A549 (cell line): ENCODE results near the gene FOLR3. TPM values are rescaled to one million over a fixed set of nuclear protein-coding genes. Genes with fewer than 3 reads are reported as not detected.

ENCODE experiments used
- ATAC-seq, 2 experiments: fragments of 200-7000 bp in 1 of 2; fragments of >200 bp in 1 of 2; cut with Nextera tagmentation in 1 of 2; cut with Tn5 transposase in 1 of 2; 3 replicates each; pipeline versions ENCODE4 v1.8.0 to v1.9.1; 2018 to 2020; ENCODE audit warnings: mild to moderate bottlenecking in 1 of 2, moderate library complexity in 1 of 2
- CTCF ChIA-PET: fragments of 300-600 bp; sonication (Branson Sonifier 250); formaldehyde crosslinking; extraction: SDS; loops from one replicate; lab custom pipeline; 2021; ENCODE audit warnings: antibody characterized with exemption, inconsistent platforms; lab: Yijun Ruan, JAX
- POLR2A ChIA-PET: fragments of 350-600 bp; formaldehyde crosslinking; extraction: SDS; loops from one replicate; lab custom pipeline; 2021; ENCODE audit warnings: antibody characterized with exemption, inconsistent platforms; lab: Yijun Ruan, JAX
- DNase-seq, 2 experiments: peaks; one replicate each; pipeline versions ENCODE4 v3.0.0 to v3.0.0-alpha.2; 2011 to 2016; ENCODE audit warnings: low read depth in 1 of 2, low spot score in 1 of 2
- FAIRE-seq: peaks from 2 replicates; lab custom pipeline; 2011; peaks lifted over from hg19 to GRCh38; lab: Jason Lieb, UNC
- H3K27ac ChIP-seq, 2 experiments: fragments of >200 bp; sonication (Bioruptor Twin); formaldehyde crosslinking; 3 replicates each; pipeline ENCODE4 v1.5.1; 2016 to 2017
- H3K4me1 ChIP-seq: fragments of >200 bp; sonication (Bioruptor Twin); formaldehyde crosslinking; 3 replicates; pipeline ENCODE4 v1.6.1; 2016
- H3K4me2 ChIP-seq: fragments of >200 bp; sonication (Bioruptor Twin); formaldehyde crosslinking; 3 replicates; pipeline ENCODE4 v1.6.1; 2016
- H3K4me3 ChIP-seq: fragments of >200 bp; sonication (Bioruptor Twin); formaldehyde crosslinking; 3 replicates; pipeline ENCODE4 v1.5.1; 2016
- H3K9me3 ChIP-seq: fragments of >200 bp; sonication (Bioruptor Twin); formaldehyde crosslinking; 3 replicates; pipeline ENCODE4 v1.6.1; 2016
- ATOH8 ChIP-seq: fragments of 250-450 bp; sonication (Bioruptor Pico); IDR thresholded peaks from 2 replicates; pipeline ENCODE4 v1.5.0; 2020; ENCODE audit warnings: low read depth, mild to moderate bottlenecking, moderate library complexity
- BCL3 ChIP-seq: fragments of >200 bp; sonication (Bioruptor Twin); formaldehyde crosslinking; IDR thresholded peaks from 3 replicates; pipeline ENCODE4 v1.6.1; 2016
- BHLHE40 ChIP-seq: IDR thresholded peaks from 2 replicates; pipeline ENCODE4 v1.6.1; 2012; ENCODE audit warnings: low read depth, low read length, inconsistent platforms
- CBX2 ChIP-seq: fragments of 200-600 bp; sonication (generic); IDR thresholded peaks from 2 replicates; pipeline ENCODE4 v1.6.1; 2016; ENCODE audit warnings: low read depth, mild to moderate bottlenecking, borderline replicate concordance
- E2F6 ChIP-seq: IDR thresholded peaks from 2 replicates; pipeline ENCODE4 v1.6.1; 2012; ENCODE audit warnings: low read depth, borderline replicate concordance
- EHMT2 ChIP-seq: fragments of 200-600 bp; sonication (generic); IDR thresholded peaks from 2 replicates; pipeline ENCODE4 v1.6.1; 2016; ENCODE audit warnings: antibody characterized with exemption, low read depth, mild to moderate bottlenecking, moderate library complexity
- ELK1 ChIP-seq: fragments of 150-350 bp; IDR thresholded peaks from 2 replicates; pipeline ENCODE4 v1.6.1; 2014; ENCODE audit warnings: low read depth, mild to moderate bottlenecking, low read length
- FOSB ChIP-seq: fragments of 250-450 bp; sonication (Bioruptor Pico); IDR thresholded peaks from 2 replicates; pipeline ENCODE4 v1.5.0; 2020; ENCODE audit warnings: mild to moderate bottlenecking, moderate library complexity
- GATA3 ChIP-seq: IDR thresholded peaks from 2 replicates; pipeline ENCODE4 v1.6.1; 2012; ENCODE audit warnings: borderline replicate concordance
- HOXB13 ChIP-seq: fragments of 250-450 bp; sonication (Bioruptor Pico); IDR thresholded peaks from 2 replicates; pipeline ENCODE4 v1.5.0; 2020; ENCODE audit warnings: low read depth, mild to moderate bottlenecking, moderate library complexity
- KDM1A ChIP-seq: fragments of 200-600 bp; sonication (generic); IDR thresholded peaks from 2 replicates; pipeline ENCODE4 v1.6.1; 2016; ENCODE audit warnings: low read depth, mild to moderate bottlenecking
- KDM5A ChIP-seq: fragments of 200-600 bp; sonication (generic); IDR thresholded peaks from 2 replicates; pipeline ENCODE4 v1.6.1; 2016; ENCODE audit warnings: antibody characterized with exemption, mild to moderate bottlenecking
- MAZ ChIP-seq: fragments of 150-350 bp; IDR thresholded peaks from 2 replicates; pipeline ENCODE4 v1.6.1; 2014; ENCODE audit warnings: antibody characterized with exemption, low read depth, low read length, borderline replicate concordance
- MYC ChIP-seq: IDR thresholded peaks from 2 replicates; pipeline ENCODE4 v1.6.1; 2012; ENCODE audit warnings: mild to moderate bottlenecking, inconsistent platforms, low read length, improper control_type of control experiment, borderline replicate concordance
- NFE2L2 ChIP-seq: fragments of 150-350 bp; conservative IDR thresholded peaks from 2 replicates; pipeline ENCODE4 v1.6.1; 2014; ENCODE audit warnings: low read length
- NPAS2 ChIP-seq: fragments of 250-450 bp; sonication (Bioruptor Pico); IDR thresholded peaks from 2 replicates; pipeline ENCODE4 v1.8.0; 2022; ENCODE audit warnings: mild to moderate bottlenecking, moderate library complexity, borderline replicate concordance
- POLR2A ChIP-seq: IDR thresholded peaks from 2 replicates; pipeline ENCODE4 v1.6.1; 2012; ENCODE audit warnings: mild to moderate bottlenecking, low read length
- RCOR1 ChIP-seq: fragments of 150-350 bp; IDR thresholded peaks from 2 replicates; pipeline ENCODE4 v1.6.1; 2014; ENCODE audit warnings: antibody characterized with exemption, low read length, low read depth
- REST ChIP-seq: fragments of 200-600 bp; sonication (generic); IDR thresholded peaks from 2 replicates; pipeline ENCODE4 v1.6.1; 2016; ENCODE audit warnings: antibody characterized with exemption, mild to moderate bottlenecking, moderate library complexity
- RFX5 ChIP-seq: fragments of 450-650 bp; IDR thresholded peaks from 2 replicates; pipeline ENCODE4 v1.7.1; 2014; ENCODE audit warnings: antibody characterized with exemption, mild to moderate bottlenecking, moderate library complexity
- SREBF2 ChIP-seq: fragments of 450-650 bp; IDR thresholded peaks from 2 replicates; pipeline ENCODE4 v1.6.1; 2014; ENCODE audit warnings: mild to moderate bottlenecking, moderate library complexity
- TP53 ChIP-seq: fragments of 250-450 bp; sonication (Bioruptor Pico); IDR thresholded peaks from 2 replicates; pipeline ENCODE4 v1.5.0; 2021; ENCODE audit warnings: mild to moderate bottlenecking, moderate library complexity
- USF2 ChIP-seq: fragments of 450-650 bp; IDR thresholded peaks from 2 replicates; pipeline ENCODE4 v1.6.1; 2014; ENCODE audit warnings: antibody characterized with exemption
- ZSCAN20 ChIP-seq: fragments of 250-450 bp; sonication (Bioruptor Pico); IDR thresholded peaks from 2 replicates; pipeline ENCODE4 v1.8.0; 2022; ENCODE audit warnings: mild to moderate bottlenecking, moderate library complexity
- WGBS: methylation state at CpG from one replicate; pipeline ENCODE4 v1.1.6; 2017; ENCODE audit errors: missing lambda C conversion rate; 5-methylcytosine and 5-hydroxymethylcytosine counted together
- polyA plus RNA-seq, 4 experiments: library from polyadenylated mRNA; depleted of rRNA in 3 of 4; stranded (reverse); fragments of >200 nt; fragmentation: RNase III in 1 of 4; extraction: RNeasy Plus Mini Kit Qiagen cat#74134 plus additional on column Dnase treatment in 1 of 4; gene quantifications; 2 replicates in 3 of 4; 3 replicates in 1 of 4; pipeline ENCODE4 v1.2.3, GENCODE V29; 2011 to 2017

Gene FOLR3
- polyA plus RNA-seq, 2 of the 4 experiments (the other 2 are of a cell fraction), result not detected

GRCh38 chr11:72119198-72119597, 16.3 kb upstream of the FOLR3 start:
- no peaks in the 10 kb centered on the region for H3K4me1 ChIP-seq
- H3K27ac ChIP-seq, result no peak overlapping the region
- H3K4me2 ChIP-seq, result no peak overlapping the region
- no peak overlapping the region for H3K4me3 ChIP-seq
- no peaks in the 10 kb centered on the region for H3K9me3 ChIP-seq
- DNase-seq (no peak), FAIRE-seq (no peak)
- WGBS, result 85% methylated on average over 6 of the region's 6 CpGs
- TF ChIP-seq NPAS2 (CRISPR knock-in tag), result no peak
- TF ChIP-seq HOXB13 (CRISPR knock-in tag), result no peak
- TF ChIP-seq BHLHE40, result no peak
- no peak for TF ChIP-seq KDM5A
- no peak for TF ChIP-seq E2F6
- TF ChIP-seq USF2, result no peak
- TF ChIP-seq FOSB (CRISPR knock-in tag), result no peak
- TF ChIP-seq, all 56 proteins: peak for 0
- CTCF ChIA-PET, result interaction anchor here (0.7 to 4.8 kb wide), 4 partner anchors 11 to 352 kb away, joined by 3 to 27 read pairs (median 4); no protein-coding TSS in a partner anchor
- ATAC-seq, result no peak
- POLR2A ChIA-PET, result no interaction called here

- FAIRE-seq (no peak), ATAC-seq (no peak), DNase-seq (no peak)
- CTCF ChIA-PET, result interaction anchor here (0.6 to 4.8 kb wide), 6 partner anchors 10 to 73 kb away, joined by 3 to 27 read pairs (median 3); no protein-coding TSS in a partner anchor
- Histone ChIP-seq H3K27ac (no peak overlapping the region), H3K9me3 (no peaks in the 10 kb centered on the region), H3K4me2 (no peak overlapping the region), H3K4me3 (no peak overlapping the region), H3K4me1 (no peaks in the 10 kb centered on the region)
- WGBS, result 62% methylated on average over 2 of the region's 2 CpGs
- TF ChIP-seq CBX2, result no peak
- no peak for TF ChIP-seq EHMT2
- TF ChIP-seq RCOR1, result no peak
- no peak for TF ChIP-seq KDM1A
- no peak for TF ChIP-seq TP53
- TF ChIP-seq NFE2L2, result no peak
- no peak for TF ChIP-seq USF2
- no peak for TF ChIP-seq ZSCAN20
- POLR2A ChIA-PET, result no interaction called here
Observed at GRCh38 chr11:72120930-72121329, 14.6 kb upstream of the FOLR3 start.

GRCh38 chr11:72122607-72123006, 12.9 kb upstream of the FOLR3 start:
- 41% methylated on average over 1 of the region's 1 CpG for WGBS
- Histone ChIP-seq H3K4me2 (no peak overlapping the region), H3K4me3 (no peak overlapping the region), H3K9me3 (no peaks in the 10 kb centered on the region), H3K27ac (no peak overlapping the region), H3K4me1 (no peaks in the 10 kb centered on the region)
- ChIA-PET POLR2A (interaction anchor here (1.7 kb wide), 1 partner anchor 10 kb away, joined by 4 read pairs; the partner anchor contains the start of gene ANAPC15), CTCF (interaction anchor here (1.0 to 4.8 kb wide), 4 partner anchors 12 to 61 kb away, joined by 3 to 27 read pairs (median 5); no protein-coding TSS in a partner anchor)
- DNase-seq, result no peak
- no peak for ATAC-seq
- no peak for FAIRE-seq
- TF ChIP-seq CBX2 (no peak), MYC (no peak), SREBF2 (no peak), BCL3 (no peak), FOSB (CRISPR knock-in tag) (no peak), NPAS2 (CRISPR knock-in tag) (no peak), ATOH8 (CRISPR knock-in tag) (no peak), REST (no peak), MAZ (no peak), ELK1 (no peak), GATA3 (no peak), POLR2A (no peak), RFX5 (no peak)
